Measurements from ENCODE around the gene WNK1. TPM values are rescaled to one million over a fixed set of nuclear protein-coding genes. Genes with fewer than 3 reads are reported as not detected.
A peak's percentile ranks its signal among the peaks of the same experiment; 100 is the strongest.
"Not testable (repeated sequence)": the region's sequence is repeated elsewhere in the genome, so short reads cannot be mapped to it uniquely, and the experiment has no call there.

Gene WNK1
- 100 to 1,000 TPM; 150 to 252 TPM for total RNA-seq

DNA sequence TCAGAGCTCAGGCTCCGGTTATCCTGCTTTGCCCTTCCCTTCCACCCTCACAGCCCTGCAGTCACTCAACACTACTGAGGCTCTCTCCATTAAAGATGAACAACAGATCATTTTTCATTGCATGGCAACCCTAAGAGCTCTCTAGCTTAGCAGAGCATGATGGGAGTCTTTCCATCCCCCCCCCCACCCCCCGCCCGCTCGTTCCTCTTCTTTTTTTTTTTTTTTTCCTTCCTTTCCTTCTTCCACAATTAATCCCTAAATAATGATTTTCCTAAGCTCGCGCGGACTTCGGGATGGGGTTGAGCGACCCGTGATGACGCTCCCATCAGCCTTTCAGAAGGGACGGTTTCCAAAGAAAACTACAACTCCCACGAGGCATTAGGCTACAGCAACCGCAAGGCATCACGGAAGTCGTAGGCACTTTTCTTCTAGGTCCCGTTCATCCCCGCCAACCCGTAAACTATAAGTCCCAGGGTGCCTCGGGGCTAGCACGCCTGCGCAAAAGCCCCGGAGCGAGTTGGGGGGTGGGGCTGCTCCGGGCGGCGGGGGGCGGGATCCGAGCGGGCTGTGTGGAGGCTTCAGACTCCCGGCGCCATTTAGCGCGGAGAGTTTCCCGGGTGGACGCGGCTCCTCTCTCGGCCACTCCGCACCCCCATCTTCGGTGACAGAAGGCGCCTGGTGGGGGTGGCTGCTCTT lies at the start of gene WNK1:
TSS of gene WNK1 (plus strand) at position 581 of the 696 bp plus-strand sequence. CDS start 987 bp downstream, outside the sequence.
- H3K27ac Mint-ChIP-seq: peak within 1 kb of the TSS; percentile 93
- peaks cover 38% of the 10 kb centered on the region for H3K36me3 Mint-ChIP-seq (ENCODE audit: low read depth)
- H3K4me1 Mint-ChIP-seq: peaks cover 16% of the 10 kb centered on the region
- no peaks in the 10 kb centered on the region for H3K9me3 Mint-ChIP-seq
- H3K27me3 Mint-ChIP-seq: no peaks in the 10 kb centered on the region
- peak; percentile 79 for ATAC-seq (replicated peaks)
- H3K4me3 Mint-ChIP-seq: peak within 1 kb of the TSS; percentile 96

DNA sequence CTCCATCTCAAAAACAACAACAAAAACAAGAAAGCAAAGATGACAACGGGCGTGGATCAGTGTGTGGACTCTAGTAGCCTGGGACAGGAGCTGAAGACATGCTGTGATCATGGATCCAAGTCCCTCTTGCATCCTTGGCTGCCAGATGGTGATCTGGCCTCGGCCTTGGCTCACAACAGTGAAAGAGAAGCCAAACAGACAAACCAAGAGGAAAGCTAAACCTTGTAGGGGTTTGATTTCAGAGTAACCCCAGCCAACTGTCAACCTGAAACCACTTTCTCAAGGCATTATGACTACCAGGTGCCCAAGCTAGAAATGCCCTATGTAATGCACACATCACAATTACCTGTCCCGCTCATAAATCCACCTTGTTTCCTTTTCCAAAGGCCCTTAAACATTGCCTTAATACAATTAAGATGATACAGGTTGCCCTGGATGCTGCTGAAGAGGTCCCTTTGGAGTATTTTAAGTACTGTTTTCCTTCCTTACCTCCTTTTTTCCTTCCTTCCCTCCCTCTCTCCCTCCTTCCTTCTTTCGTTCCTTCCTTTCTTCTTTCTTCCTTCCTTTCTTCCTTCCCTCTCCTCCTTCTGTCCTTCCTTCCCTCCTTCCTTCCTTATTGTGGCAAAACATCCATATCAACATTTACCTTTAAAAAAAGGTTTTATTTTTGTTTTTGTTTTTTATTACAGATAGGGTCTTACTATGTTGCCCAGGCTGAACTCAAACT lies 47.7 kb upstream of the WNK1 start:
- Mint-ChIP-seq H3K4me1 (peaks cover 4% of the 10 kb centered on the region), H3K27ac (no peak overlapping the region), H3K4me3 (no peak overlapping the region), H3K36me3 (ENCODE audit: low read depth) (no peaks in the 10 kb centered on the region), H3K27me3 (no peaks in the 10 kb centered on the region), H3K9me3 (no peaks in the 10 kb centered on the region)
- peak; percentile 49 for ATAC-seq (replicated peaks)

DNA sequence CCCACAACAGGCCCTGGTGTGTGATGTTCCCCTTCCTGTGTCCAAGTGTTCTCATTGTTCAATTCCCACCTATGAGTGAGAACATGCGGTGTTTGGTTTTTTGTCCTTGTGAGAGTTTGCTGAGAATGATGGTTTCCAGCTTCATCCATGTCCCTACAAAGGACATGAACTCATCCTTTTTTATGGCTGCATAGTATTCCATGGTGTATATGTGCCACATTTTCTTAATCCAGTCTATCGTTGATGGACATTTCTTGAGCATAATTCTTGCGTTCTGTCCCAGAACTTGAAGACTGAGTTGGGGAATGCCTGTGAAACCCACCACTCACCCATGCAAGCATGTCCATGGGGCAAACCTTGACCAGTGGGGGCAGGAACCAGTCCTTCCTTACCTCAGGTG lies 44.3 kb upstream of the WNK1 start:
- H3K4me3 Mint-ChIP-seq; H3K27me3 Mint-ChIP-seq; ATAC-seq (replicated peaks); H3K9me3 Mint-ChIP-seq; H3K36me3 Mint-ChIP-seq (ENCODE audit: low read depth); H3K27ac Mint-ChIP-seq: not testable (repeated sequence)
- peaks cover 10% of the 10 kb centered on the region for H3K4me1 Mint-ChIP-seq

DNA sequence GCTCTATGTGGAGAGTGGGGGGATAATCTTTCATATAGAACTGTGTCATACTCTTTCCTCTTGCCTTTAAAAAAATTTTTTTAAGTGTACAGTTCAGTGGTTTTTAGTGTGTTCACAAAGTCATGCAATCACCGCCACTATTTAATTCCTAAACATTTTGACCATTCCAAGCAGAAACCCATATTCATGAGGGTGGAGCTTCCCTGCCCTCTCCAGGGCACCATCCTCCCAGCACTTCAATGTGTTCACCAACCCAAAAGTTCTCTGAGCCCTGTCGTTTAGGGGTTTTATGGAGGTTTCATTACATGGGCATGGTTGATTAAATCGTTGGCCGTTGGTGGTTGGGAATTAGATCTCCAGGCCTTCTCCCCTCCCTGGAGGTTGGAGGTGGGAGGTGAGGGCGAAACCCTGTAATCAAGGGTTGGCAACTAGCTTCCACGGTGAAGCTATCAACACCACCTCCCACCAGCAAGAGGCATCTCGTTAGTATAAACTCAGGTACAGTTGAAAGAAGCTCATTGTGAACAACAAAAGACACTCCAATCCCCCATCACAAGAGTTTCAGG lies 42.8 kb upstream of the WNK1 start:
- Mint-ChIP-seq H3K4me1 (peaks cover 15% of the 10 kb centered on the region), H3K36me3 (ENCODE audit: low read depth) (no peaks in the 10 kb centered on the region), H3K27me3 (no peaks in the 10 kb centered on the region), H3K4me3 (no peak overlapping the region), H3K9me3 (no peaks in the 10 kb centered on the region), H3K27ac (no peak overlapping the region)
- ATAC-seq (replicated peaks): no peak

DNA sequence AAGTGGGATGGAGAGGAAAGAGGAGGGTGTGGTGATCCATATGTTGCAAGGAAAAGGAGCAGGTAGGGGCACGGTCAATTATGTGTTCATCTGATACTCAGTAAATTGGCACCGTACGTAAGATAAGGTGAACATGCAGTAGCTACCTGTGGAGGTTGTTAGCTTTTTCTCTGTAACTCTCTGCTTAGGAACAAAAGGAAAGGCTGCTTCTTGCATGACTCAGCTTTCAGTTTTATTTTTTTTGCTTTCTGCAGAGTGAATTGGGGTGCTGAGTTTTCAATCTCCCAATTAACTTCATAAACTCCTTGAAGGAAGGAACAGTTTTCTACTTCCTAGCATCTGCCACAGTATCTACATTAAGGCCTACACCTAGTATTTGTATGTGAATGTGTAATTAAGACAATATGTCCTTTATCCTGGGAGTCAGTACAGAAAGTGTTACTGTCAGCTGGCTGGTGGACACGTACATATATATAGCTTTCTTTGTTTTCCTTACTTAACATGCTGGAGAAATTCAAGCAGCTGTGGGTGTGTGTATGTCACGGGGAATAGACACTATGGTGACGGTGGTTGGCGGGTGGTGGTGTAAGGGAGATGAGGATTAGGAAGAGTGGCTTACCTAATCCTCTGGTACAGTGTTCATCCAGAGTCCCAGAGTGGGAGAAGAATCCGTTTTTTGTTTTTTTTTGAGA lies 40.1 kb upstream of the WNK1 start:
- ATAC-seq (replicated peaks): no peak
- H3K27ac Mint-ChIP-seq: no peak overlapping the region
- H3K9me3 Mint-ChIP-seq: no peaks in the 10 kb centered on the region
- H3K4me1 Mint-ChIP-seq: peaks cover 22% of the 10 kb centered on the region
- H3K4me3 Mint-ChIP-seq: peak overlapping the region; percentile 11
- H3K36me3 Mint-ChIP-seq (ENCODE audit: low read depth): no peaks in the 10 kb centered on the region
- no peaks in the 10 kb centered on the region for H3K27me3 Mint-ChIP-seq

DNA sequence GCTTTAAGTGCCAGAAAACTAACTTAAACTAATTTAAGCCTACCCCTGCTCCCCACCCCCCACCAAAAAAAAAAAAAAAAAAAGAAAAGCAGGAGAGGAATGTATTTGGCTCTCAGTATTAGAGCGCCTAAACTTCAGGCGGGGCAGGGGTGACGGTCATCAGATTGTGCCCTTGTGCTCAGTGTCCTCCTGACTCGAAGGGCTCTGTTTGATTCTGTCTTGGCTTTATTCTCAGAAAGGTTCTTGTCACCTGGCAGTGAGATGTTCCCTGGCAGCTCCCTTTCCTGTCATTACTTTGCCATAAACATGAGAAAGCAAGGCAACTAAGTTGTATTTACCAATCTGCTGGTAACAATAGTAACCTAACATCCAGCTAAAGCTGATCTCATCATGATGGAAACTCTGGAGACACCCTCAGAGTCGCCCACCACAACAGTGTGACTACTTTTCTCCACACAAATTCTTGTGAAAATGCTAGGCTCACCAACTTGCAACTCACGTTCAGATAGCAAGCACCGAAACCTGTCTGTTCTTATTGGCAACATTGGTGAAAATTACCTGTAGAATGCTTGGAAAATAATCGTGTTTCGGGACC lies 39.0 kb upstream of the WNK1 start:
- Mint-ChIP-seq H3K36me3 (ENCODE audit: low read depth) (no peaks in the 10 kb centered on the region), H3K4me3 (no peak overlapping the region), H3K9me3 (no peaks in the 10 kb centered on the region), H3K27ac (peak overlapping the region; percentile 63), H3K4me1 (peaks cover 22% of the 10 kb centered on the region), H3K27me3 (no peaks in the 10 kb centered on the region)
- peak; percentile 71 for ATAC-seq (replicated peaks)

DNA sequence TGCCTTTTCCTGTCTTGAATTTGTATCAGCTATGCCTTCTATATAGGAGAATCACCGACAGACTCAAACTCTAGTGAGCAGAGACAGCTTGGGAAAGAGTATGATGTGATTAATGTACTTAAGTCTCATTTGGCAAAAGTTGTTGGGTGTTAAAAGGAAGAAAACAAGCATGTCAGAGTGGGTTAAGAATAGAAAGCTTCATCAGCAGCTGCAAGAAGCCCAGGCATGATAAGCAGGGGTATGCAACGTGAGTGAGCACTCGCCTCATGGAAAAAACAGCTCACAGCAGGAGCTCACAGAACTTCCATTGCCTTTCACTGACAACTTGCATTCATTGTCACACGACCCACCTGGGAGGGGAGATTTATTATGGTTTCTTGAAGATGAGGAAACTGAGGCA lies 35.9 kb upstream of the WNK1 start:
- no peak overlapping the region for H3K4me3 Mint-ChIP-seq
- peaks cover 40% of the 10 kb centered on the region for H3K4me1 Mint-ChIP-seq
- H3K36me3 Mint-ChIP-seq (ENCODE audit: low read depth): no peaks in the 10 kb centered on the region

DNA sequence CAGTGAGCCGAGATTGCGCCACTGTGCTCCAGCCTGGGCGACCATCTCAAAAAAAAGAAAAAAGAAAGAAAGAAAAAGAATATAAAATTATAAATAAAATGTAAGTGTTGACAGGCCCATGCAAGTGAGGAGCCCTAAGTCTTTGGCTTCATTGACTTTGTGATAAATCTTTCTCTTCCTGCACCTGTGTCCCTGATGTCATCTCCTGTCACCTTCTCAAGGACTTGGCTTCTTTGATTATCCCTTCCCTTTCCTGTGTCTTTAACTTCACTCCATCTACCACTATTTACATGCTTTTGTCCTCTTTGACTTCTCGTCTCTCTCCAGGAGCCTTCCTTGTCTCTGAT lies 33.6 kb upstream of the WNK1 start:
- H3K27me3 Mint-ChIP-seq: no peaks in the 10 kb centered on the region
- H3K36me3 Mint-ChIP-seq (ENCODE audit: low read depth): no peaks in the 10 kb centered on the region
- H3K4me1 Mint-ChIP-seq: peaks cover 45% of the 10 kb centered on the region
- H3K4me3 Mint-ChIP-seq: peak overlapping the region; percentile 66
- H3K9me3 Mint-ChIP-seq: no peaks in the 10 kb centered on the region
- ATAC-seq (replicated peaks): no peak
- peak overlapping the region; percentile 53 for H3K27ac Mint-ChIP-seq

More for the DNA sequence above, 35.9 kb upstream of the WNK1 start:
- H3K27ac Mint-ChIP-seq: peak overlapping the region; percentile 11
- peak; percentile 58 for ATAC-seq (replicated peaks)
- no peaks in the 10 kb centered on the region for H3K9me3 Mint-ChIP-seq
- H3K27me3 Mint-ChIP-seq: no peaks in the 10 kb centered on the region

DNA sequence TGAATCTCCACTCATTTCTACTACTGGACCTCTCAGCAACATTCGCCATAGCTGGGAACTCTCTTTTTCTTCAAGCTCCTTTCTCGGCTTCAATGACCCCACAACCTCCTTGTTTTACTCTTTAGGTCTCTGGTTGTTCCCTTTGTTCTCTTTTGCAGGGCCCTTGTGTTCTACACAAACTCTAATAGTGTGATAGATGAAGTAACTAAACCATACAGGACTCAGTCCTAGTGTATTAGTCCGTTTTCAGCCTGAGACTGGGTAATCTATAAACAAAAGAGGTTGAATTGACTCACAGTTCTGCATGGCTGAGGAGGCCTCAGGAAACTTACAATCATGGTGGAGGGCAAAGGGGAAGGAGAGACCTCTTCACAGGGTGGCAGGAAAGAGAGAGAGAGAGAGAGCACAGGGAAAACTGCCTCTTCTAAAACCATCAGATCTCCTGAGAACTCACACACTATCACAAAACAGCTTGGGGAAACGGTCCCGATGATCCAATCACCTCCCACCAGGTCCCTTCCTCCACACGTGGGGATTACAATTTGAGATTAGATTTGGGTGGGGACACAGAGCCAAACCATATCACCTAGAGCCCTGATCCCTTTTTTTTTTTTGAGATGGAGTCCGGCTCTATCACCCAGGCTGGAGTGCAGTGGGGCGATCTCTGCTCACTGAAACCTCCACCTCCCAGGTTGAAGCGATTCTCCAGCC lies 32.0 kb upstream of the WNK1 start:
- Mint-ChIP-seq H3K4me3 (peak overlapping the region; percentile 66), H3K4me1 (peaks cover 52% of the 10 kb centered on the region), H3K27me3 (no peaks in the 10 kb centered on the region), H3K9me3 (no peaks in the 10 kb centered on the region), H3K36me3 (ENCODE audit: low read depth) (no peaks in the 10 kb centered on the region), H3K27ac (peak overlapping the region; percentile 53)
- ATAC-seq (replicated peaks): no peak

DNA sequence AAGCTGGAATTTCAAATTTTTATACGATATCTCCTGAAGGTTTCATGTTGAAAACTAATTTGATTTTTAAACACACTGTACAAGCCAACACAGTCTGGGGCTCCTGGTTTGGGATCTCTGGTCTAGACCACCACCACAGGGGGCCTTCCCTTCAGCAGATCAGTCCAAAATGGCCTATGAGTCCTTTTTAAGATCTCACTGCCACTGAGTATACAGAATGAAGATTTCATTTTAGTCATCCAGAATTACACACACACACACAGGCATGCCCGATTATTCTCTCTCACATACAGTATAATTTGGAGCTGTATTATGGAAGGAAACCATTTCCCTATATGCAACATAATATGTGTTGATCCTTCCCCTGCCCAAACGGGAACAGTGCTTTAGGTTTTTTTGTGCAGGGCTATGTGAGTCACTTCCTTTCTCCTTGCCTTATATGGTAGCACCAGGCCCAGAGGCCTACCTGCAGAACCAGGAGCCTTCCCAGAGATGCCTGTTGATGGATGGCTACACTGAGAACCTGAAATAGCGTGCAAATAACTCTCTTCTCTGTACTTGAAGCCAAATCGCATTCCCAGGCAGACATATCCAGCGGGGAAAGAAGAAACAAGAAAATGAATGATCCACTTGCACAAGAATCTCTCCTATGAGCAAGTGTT lies 28.1 kb upstream of the WNK1 start:
- Mint-ChIP-seq H3K36me3 (ENCODE audit: low read depth) (no peaks in the 10 kb centered on the region), H3K27me3 (no peaks in the 10 kb centered on the region), H3K27ac (peak overlapping the region; percentile 67), H3K4me1 (peaks cover 41% of the 10 kb centered on the region), H3K4me3 (peak overlapping the region; percentile 49), H3K9me3 (no peaks in the 10 kb centered on the region)
- peak; percentile 82 for ATAC-seq (replicated peaks)

DNA sequence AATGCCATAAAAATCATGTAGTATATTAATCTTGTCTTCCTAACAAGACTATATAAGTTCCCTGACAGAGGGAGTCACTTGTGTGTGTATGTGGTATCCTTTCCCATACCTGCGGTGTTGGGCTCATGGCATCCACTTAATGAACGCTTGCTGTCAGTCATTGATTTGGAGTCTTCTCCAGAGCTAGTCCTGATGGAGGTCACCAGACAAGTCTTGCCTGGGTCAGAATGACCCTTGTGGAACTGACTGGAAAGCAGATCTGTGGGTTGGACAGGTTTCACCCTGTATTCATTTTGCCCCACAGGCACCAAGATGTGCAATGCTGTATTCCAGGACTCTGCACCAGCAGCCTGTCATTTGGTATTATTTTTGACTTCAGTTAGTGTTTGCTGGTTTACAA lies 27.3 kb upstream of the WNK1 start:
- Mint-ChIP-seq H3K9me3 (no peaks in the 10 kb centered on the region), H3K36me3 (ENCODE audit: low read depth) (no peaks in the 10 kb centered on the region), H3K4me1 (peaks cover 44% of the 10 kb centered on the region), H3K27me3 (no peaks in the 10 kb centered on the region), H3K27ac (no peak overlapping the region), H3K4me3 (no peak overlapping the region)
- ATAC-seq (replicated peaks): no peak

DNA sequence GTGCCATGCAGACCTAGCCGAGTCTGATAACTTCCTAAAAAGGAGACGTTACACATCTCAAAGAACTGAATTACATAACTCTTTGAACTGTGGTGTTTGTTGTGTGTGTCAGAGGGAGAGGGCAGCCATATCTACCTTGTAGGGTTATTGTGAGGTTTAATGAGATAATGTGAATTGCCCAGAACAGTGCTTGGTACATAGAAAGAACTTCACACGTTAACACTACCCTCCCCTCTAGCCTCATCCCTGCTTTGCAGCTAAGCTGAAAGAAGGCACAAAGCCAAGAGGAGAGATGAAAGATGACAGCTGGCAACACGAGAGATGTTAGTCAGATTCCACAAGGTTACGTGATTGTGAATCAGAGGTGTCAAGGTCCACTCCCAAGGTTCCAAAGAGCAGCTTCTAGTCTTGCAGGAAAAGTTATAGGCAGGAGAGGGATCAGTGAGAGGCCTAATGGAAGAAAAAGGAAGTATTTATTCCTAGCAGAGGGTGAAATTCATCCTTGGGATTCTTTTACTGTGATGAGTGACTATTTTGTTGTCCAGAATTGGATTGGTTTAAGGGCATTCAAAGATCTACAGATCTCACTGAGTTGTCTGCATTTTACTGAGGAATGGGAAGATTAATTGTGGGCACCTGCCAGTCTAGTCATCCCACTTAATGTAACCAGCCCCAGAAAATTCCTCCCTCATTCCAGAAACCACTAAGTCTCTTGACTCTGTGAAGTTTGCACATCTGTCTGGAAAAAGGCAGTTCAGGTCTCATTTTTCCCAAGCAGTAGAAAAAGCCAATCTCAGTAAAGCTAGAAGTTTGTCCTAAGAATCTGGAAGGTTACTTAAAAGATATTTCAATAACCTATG lies 25.9 kb upstream of the WNK1 start:
- no peaks in the 10 kb centered on the region for H3K36me3 Mint-ChIP-seq (ENCODE audit: low read depth)
- peak overlapping the region; percentile 14 for H3K27ac Mint-ChIP-seq
- no peak overlapping the region for H3K4me3 Mint-ChIP-seq
- peaks cover 39% of the 10 kb centered on the region for H3K4me1 Mint-ChIP-seq
- no peaks in the 10 kb centered on the region for H3K27me3 Mint-ChIP-seq
- peak; percentile 13 for ATAC-seq (replicated peaks)
- peaks cover 8% of the 10 kb centered on the region for H3K9me3 Mint-ChIP-seq

DNA sequence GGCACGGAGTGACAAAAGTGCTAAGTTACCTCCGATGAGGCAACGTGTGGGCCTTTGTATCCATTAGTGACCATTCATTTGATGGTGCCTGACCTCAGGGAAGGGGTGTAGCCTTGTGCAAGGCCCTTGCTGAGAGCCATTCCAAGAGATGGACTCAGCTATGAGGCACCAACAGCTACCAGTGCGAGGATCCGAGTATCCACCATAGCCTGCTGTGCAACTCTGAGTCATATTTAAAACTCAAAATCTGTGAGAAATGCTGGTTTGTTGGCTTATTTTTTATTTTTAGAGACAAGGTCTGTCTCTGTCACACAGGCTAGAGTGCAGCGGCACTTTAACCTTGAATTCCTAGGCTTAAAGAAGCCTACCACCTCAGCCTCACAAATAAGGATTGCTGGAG lies 25.1 kb upstream of the WNK1 start:
- H3K27ac Mint-ChIP-seq: no peak overlapping the region
- no peak overlapping the region for H3K4me3 Mint-ChIP-seq
- H3K36me3 Mint-ChIP-seq (ENCODE audit: low read depth): no peaks in the 10 kb centered on the region
- H3K9me3 Mint-ChIP-seq: peaks cover 8% of the 10 kb centered on the region
- no peaks in the 10 kb centered on the region for H3K27me3 Mint-ChIP-seq
- no peak for ATAC-seq (replicated peaks)
- H3K4me1 Mint-ChIP-seq: peaks cover 34% of the 10 kb centered on the region

All from activated T-helper 17 cell treated with anti-CD3 and anti-CD28 coated beads, Interleukin-2, amount 50 U/mL, for 72 hours (primary cell).